ENCODE results near the gene C6orf132. TPM values are rescaled to one million over a fixed set of nuclear protein-coding genes. Genes with fewer than 3 reads are reported as not detected.

C6orf132 gene
- total and polyA plus RNA-seq, 7 donors: 0.08 to 0.34 (median 0.13) TPM

DNA sequence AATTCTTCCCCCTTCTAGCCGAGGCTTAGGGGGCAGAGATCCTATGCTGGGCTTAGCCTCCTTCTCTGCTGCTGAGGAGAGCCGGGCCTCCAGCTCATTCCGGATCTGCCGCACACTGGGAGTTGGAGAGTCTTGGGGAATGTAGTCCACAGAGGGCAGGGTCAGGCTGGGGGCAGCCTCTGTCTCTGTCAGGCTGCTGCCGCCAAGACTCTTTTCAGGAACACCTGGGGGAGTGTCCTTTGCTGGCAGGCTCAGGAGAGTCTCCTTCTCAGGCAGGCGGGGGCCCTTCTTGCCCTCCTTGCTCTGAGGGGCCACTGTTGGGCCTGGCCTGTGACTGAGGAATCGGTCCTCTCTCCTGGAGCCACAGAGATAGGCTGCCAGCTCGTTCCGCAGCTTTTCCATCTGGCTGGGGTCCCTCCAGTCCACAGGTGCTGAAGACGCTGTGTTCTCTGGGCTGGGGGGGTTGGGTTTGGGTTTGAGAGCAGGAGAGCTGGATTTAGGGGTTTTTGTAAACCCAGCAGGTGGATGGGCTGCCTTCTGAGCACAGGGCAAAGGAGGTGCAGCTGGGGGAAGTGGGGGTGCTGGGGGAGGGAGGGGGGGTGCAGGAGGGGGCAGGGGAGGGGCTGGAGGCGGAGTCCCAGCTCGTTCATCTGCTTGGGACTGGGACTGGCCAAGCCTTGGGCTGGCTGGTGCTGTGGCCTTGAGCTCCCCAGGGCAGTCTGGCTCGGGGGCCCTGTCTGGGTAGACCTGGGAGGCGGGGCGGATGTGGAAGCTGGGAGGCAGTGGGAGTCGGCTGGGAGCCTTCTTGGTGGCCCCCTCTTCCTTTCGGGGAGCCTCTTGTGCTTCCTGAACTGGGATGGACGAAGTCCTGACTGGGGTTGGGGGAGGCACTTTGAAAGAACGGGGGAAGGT lies 36.1 kb downstream of the C6orf132 start:
- peak in 1 of 2 donors; percentile 44 for DNase-seq
- Histone ChIP-seq H3K9me3 (no peaks in the 10 kb centered on the region), H3K36me3 (ENCODE audit: insufficient read depth in 1 of 2, low read depth in 1 of 2) (no peaks in the 10 kb centered on the region), H3K27me3 (ENCODE audit: insufficient read depth in 3 of 3, low read length in 2 of 3) (peaks cover 0 to 16% (median 16%) of the 10 kb centered on the region in 3 donors), H3K4me1 (no peaks in the 10 kb centered on the region), H3K4me3 (no peak overlapping the region), H3K27ac (no peak overlapping the region)
- TF ChIP-seq, protein P1, sequence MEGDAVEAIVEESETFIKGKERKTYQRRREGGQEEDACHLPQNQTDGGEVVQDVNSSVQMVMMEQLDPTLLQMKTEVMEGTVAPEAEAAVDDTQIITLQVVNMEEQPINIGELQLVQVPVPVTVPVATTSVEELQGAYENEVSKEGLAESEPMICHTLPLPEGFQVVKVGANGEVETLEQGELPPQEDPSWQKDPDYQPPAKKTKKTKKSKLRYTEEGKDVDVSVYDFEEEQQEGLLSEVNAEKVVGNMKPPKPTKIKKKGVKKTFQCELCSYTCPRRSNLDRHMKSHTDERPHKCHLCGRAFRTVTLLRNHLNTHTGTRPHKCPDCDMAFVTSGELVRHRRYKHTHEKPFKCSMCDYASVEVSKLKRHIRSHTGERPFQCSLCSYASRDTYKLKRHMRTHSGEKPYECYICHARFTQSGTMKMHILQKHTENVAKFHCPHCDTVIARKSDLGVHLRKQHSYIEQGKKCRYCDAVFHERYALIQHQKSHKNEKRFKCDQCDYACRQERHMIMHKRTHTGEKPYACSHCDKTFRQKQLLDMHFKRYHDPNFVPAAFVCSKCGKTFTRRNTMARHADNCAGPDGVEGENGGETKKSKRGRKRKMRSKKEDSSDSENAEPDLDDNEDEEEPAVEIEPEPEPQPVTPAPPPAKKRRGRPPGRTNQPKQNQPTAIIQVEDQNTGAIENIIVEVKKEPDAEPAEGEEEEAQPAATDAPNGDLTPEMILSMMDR (IDR thresholded peaks at IDR 0.05): no peak
- 75 to 78% (median 78%) methylated on average over 19 of the region's 19 CpGs for WGBS, 3 donors
- intact Hi-C loops (cut with DNase I): no loop called here
- ATAC-seq: no peak

GRCh38 chr6:42105709-42106108 lies 36.7 kb downstream of the C6orf132 start:
- TF ChIP-seq, protein P1 (IDR thresholded peaks at IDR 0.05): no peak
- Histone ChIP-seq H3K36me3 (ENCODE audit: insufficient read depth in 1 of 2, low read depth in 1 of 2) (no peaks in the 10 kb centered on the region), H3K4me1 (no peaks in the 10 kb centered on the region), H3K9me3 (no peaks in the 10 kb centered on the region), H3K4me3 (no peak overlapping the region), H3K27me3 (ENCODE audit: insufficient read depth in 3 of 3, low read length in 2 of 3) (peaks cover 0 to 16% (median 16%) of the 10 kb centered on the region in 3 donors), H3K27ac (no peak overlapping the region)
- WGBS, 3 donors: 88 to 93% (median 92%) methylated on average over 1 of the region's 1 CpG
- intact Hi-C loops (cut with DNase I): no loop called here
- peak in 1 of 2 donors; percentile 30 for DNase-seq
- ATAC-seq: no peak

- WGBS, 3 donors: 84 to 87% (median 84%) methylated on average over 16 to 17 of the region's 17 CpGs
- DNase-seq (peak in 1 of 2 donors; percentile 39), ATAC-seq (no peak)
These were observed 37.2 kb downstream of the C6orf132 start for GRCh38 chr6:42105156-42105648.

GRCh38 chr6:42104804-42105125 lies 37.7 kb downstream of the C6orf132 start:
- TF ChIP-seq, protein P1 (IDR thresholded peaks at IDR 0.05): no peak
- WGBS, 3 donors: 28 to 29% (median 28%) methylated on average over 13 to 16 of the region's 16 CpGs
- no peak overlapping the region for H3K27ac ChIP-seq

More at GRCh38 chr6:42105156-42105648, 37.2 kb downstream of the C6orf132 start:
- TF ChIP-seq, protein P1 (IDR thresholded peaks at IDR 0.05): no peak
- Histone ChIP-seq H3K27me3 (ENCODE audit: insufficient read depth in 3 of 3, low read length in 2 of 3) (peaks cover 0 to 16% (median 16%) of the 10 kb centered on the region in 3 donors), H3K27ac (no peak overlapping the region), H3K4me1 (no peaks in the 10 kb centered on the region), H3K4me3 (no peak overlapping the region), H3K9me3 (no peaks in the 10 kb centered on the region), H3K36me3 (ENCODE audit: insufficient read depth in 1 of 2, low read depth in 1 of 2) (no peaks in the 10 kb centered on the region)
- intact Hi-C loops (cut with DNase I): no loop called here

More at GRCh38 chr6:42104804-42105125, 37.7 kb downstream of the C6orf132 start:
- DNase-seq: no peak
- Histone ChIP-seq H3K4me3 (peak overlapping the region; percentile 61), H3K36me3 (ENCODE audit: insufficient read depth in 1 of 2, low read depth in 1 of 2) (no peaks in the 10 kb centered on the region), H3K27me3 (ENCODE audit: insufficient read depth in 3 of 3, low read length in 2 of 3) (peaks cover 0 to 16% (median 16%) of the 10 kb centered on the region in 3 donors), H3K9me3 (no peaks in the 10 kb centered on the region), H3K4me1 (no peaks in the 10 kb centered on the region)
- intact Hi-C loops (cut with DNase I): no loop called here
- ATAC-seq: no peak

Measured in psoas muscle (tissue), 8 donors.